ENCODE results near the gene GIPC3.

The GIPC3 gene

GRCh38 chr19:3636962-3637361 is 51.7 kb downstream of the GIPC3 start:
- H3K36me3 ChIP-seq: peaks cover 74% of the 10 kb centered on the region

GRCh38 chr19:3637621-3638020 is 52.3 kb downstream of the GIPC3 start:
- H3K9me3 ChIP-seq (ENCODE audit: severe bottlenecking): no peaks in the 10 kb centered on the region
- no peak overlapping the region for H3K4me3 ChIP-seq (ENCODE audit: low read depth, low read length)
- no peak for DNase-seq
- no peaks in the 10 kb centered on the region for H3K27me3 ChIP-seq (ENCODE audit: insufficient read depth, low read depth, severe bottlenecking)
- TF ChIP-seq CTCF (IDR thresholded peaks at IDR 0.05; ENCODE audit: low read depth, low read length): no peak
- H3K36me3 ChIP-seq: peaks cover 73% of the 10 kb centered on the region
- no peak overlapping the region for H3K27ac ChIP-seq

More at GRCh38 chr19:3636962-3637361, 51.7 kb downstream of the GIPC3 start:
- no peak for DNase-seq
- TF ChIP-seq CTCF (IDR thresholded peaks at IDR 0.05; ENCODE audit: low read depth, low read length): no peak
- Histone ChIP-seq H3K27ac (no peak overlapping the region), H3K9me3 (ENCODE audit: severe bottlenecking) (no peaks in the 10 kb centered on the region), H3K4me3 (ENCODE audit: low read depth, low read length) (no peak overlapping the region), H3K27me3 (ENCODE audit: insufficient read depth, low read depth, severe bottlenecking) (no peaks in the 10 kb centered on the region)

- Histone ChIP-seq H3K27me3 (ENCODE audit: insufficient read depth, low read depth, severe bottlenecking) (no peaks in the 10 kb centered on the region), H3K36me3 (peaks cover 73% of the 10 kb centered on the region), H3K4me3 (ENCODE audit: low read depth, low read length) (no peak overlapping the region), H3K27ac (no peak overlapping the region), H3K9me3 (ENCODE audit: severe bottlenecking) (no peaks in the 10 kb centered on the region)
- no peak for DNase-seq
- no peak for TF ChIP-seq CTCF (IDR thresholded peaks at IDR 0.05; ENCODE audit: low read depth, low read length)
These were observed 53.2 kb downstream of the GIPC3 start for GRCh38 chr19:3638208-3639193.

- Histone ChIP-seq H3K4me3 (ENCODE audit: low read depth, low read length) (no peak overlapping the region), H3K27ac (no peak overlapping the region), H3K9me3 (ENCODE audit: severe bottlenecking) (no peaks in the 10 kb centered on the region), H3K36me3 (peaks cover 79% of the 10 kb centered on the region), H3K27me3 (ENCODE audit: insufficient read depth, low read depth, severe bottlenecking) (no peaks in the 10 kb centered on the region)
- DNase-seq: no peak
- no peak for TF ChIP-seq CTCF (IDR thresholded peaks at IDR 0.05; ENCODE audit: low read depth, low read length)
These were observed 54.2 kb downstream of the GIPC3 start for GRCh38 chr19:3639479-3639878.

- TF ChIP-seq CTCF (IDR thresholded peaks at IDR 0.05; ENCODE audit: low read depth, low read length): no peak
- DNase-seq: no peak
- Histone ChIP-seq H3K36me3 (peaks cover 87% of the 10 kb centered on the region), H3K27me3 (ENCODE audit: insufficient read depth, low read depth, severe bottlenecking) (no peaks in the 10 kb centered on the region), H3K9me3 (ENCODE audit: severe bottlenecking) (no peaks in the 10 kb centered on the region), H3K4me3 (ENCODE audit: low read depth, low read length) (no peak overlapping the region), H3K27ac (no peak overlapping the region)
These were observed 56.4 kb downstream of the GIPC3 start for GRCh38 chr19:3641515-3642269.

Measured in WERI-Rb-1 (cell line).